ENCODE results near the gene PDZD2. TPM values are rescaled to one million over a fixed set of nuclear protein-coding genes. Genes with fewer than 3 reads are reported as not detected.

The PDZD2 gene
- total and polyA plus RNA-seq, 2 donors (not counting 3 experiments of a cell fraction or from before 2014, with no cell fraction given): 0.66 to 6.9 TPM

DNA sequence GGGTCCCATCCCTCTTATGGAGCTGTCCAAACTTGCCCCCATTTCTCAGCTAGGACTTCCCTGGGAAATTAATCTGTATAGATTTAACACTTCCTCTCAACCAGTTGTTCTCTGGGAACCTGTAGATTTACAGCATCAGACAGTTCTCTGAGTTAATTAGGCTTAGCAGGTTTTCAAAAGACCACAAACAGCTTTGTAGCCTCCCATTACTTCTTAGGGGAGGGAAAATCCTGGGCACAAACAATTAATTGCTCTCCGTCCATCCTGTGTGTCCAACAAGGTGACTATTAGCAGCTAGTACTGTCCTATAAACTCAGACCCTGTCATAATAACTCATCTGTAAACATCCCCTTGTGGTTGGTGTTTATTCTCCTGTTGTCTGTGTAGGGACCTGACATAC, 337.2 kb downstream of the PDZD2 start:
- Histone ChIP-seq H3K27me3 (ENCODE audit: control insufficient read depth in 2 of 2, insufficient read depth in 2 of 2, low read length in 2 of 2) (no peaks in the 10 kb centered on the region), H3K4me2 (ENCODE audit: insufficient read depth, low read length) (no peak overlapping the region), H4K20me1 (replicated peaks; ENCODE audit: control insufficient read depth, extremely low read depth, insufficient read depth, low read length) (no peaks in the 10 kb centered on the region), H3K4me1 (ENCODE audit: control insufficient read depth, extremely low read depth, insufficient read depth, low read length) (no peaks in the 10 kb centered on the region), H3K9me3 (replicated peaks; ENCODE audit: control insufficient read depth, insufficient read depth, low read length) (no peaks in the 10 kb centered on the region), H3K36me3 (ENCODE audit: control insufficient read depth in 2 of 2, extremely low read depth in 1 of 2, insufficient read depth in 2 of 2, low read length in 2 of 2) (no peaks in the 10 kb centered on the region), H3K79me2 (ENCODE audit: control insufficient read depth, insufficient read depth, low read length) (no peaks in the 10 kb centered on the region), H3K4me3 (replicated peaks in 1 of 3; ENCODE audit: insufficient read depth in 1 of 3, low read depth in 1 of 3, low read length in 3 of 3) (no peak overlapping the region), H3K9me1 (replicated peaks; ENCODE audit: control insufficient read depth, extremely low read depth, insufficient read depth, low read length) (no peaks in the 10 kb centered on the region), H3K27ac (ENCODE audit: insufficient read depth, low read depth, low read length) (no peak overlapping the region), H3K9ac (replicated peaks; ENCODE audit: extremely low read depth, insufficient read depth, low read length) (no peak overlapping the region), H2AFZ (ENCODE audit: low read depth, low read length) (no peak overlapping the region)
- BruUV-seq (replicated peaks): no TSS peak
- intact Hi-C loops (cut with micrococcal nuclease): no loop called here
- DNase-seq (ENCODE audit: low read depth, low spot score) (no peak), FAIRE-seq (no peak)
- TF ChIP-seq GATA2 (IDR thresholded peaks at IDR 0.05; ENCODE audit: insufficient read depth, insufficient read length, low read depth, low read length): no peak
- no peak for TF ChIP-seq CTCF (IDR thresholded peaks at IDR 0.05; ENCODE audit: extremely low read depth in 1 of 2, insufficient read depth in 1 of 2, low read depth in 1 of 2, low read length in 2 of 2)
- dilution Hi-C loops (cut with MboI; ENCODE audit: extremely low pct_ligation_motif_present, low sequenced_read_pairs): no loop called here
- ChIA-PET CTCF (no interaction called here), POLR2A (no interaction called here)

DNA sequence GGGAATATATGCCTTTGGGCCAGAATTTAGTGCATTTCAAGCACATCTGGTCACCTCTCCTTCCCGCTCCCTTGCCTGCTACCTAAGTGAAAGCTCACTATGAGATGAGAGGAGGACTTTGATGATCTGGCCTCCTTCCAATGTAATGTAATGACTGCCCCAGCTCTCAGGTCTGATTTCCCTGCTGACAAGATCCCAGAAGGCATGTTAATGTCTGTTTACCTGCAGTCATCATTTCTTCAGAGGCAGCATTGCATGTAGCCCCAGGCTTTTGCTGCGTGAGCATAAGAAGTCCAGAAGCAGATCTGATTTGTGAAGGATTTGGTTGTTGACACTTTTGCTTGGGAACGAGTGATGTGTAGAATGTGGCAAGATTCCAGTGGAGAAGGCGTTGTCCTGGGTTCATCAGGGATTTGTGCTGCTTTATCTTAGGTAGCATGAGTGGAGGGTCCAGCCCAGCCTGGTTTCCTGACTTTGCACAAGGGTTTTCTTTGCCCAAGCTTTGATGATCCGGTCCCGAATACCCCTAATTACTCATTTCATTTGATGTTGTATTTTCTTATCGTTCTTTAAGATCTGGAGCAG, 342.5 kb downstream of the PDZD2 start:
- no peak overlapping the region for H3K4me2 ChIP-seq (ENCODE audit: insufficient read depth, low read length)
- dilution Hi-C loops (cut with MboI; ENCODE audit: extremely low pct_ligation_motif_present, low sequenced_read_pairs): no loop called here

More for the DNA sequence above, 342.5 kb downstream of the PDZD2 start:
- Histone ChIP-seq H3K9me1 (replicated peaks; ENCODE audit: control insufficient read depth, extremely low read depth, insufficient read depth, low read length) (no peaks in the 10 kb centered on the region), H3K9me3 (replicated peaks; ENCODE audit: control insufficient read depth, insufficient read depth, low read length) (no peaks in the 10 kb centered on the region), H2AFZ (ENCODE audit: low read depth, low read length) (no peak overlapping the region), H3K27me3 (ENCODE audit: control insufficient read depth in 2 of 2, insufficient read depth in 2 of 2, low read length in 2 of 2) (no peaks in the 10 kb centered on the region), H3K9ac (replicated peaks; ENCODE audit: extremely low read depth, insufficient read depth, low read length) (no peak overlapping the region), H3K27ac (ENCODE audit: insufficient read depth, low read depth, low read length) (no peak overlapping the region), H4K20me1 (replicated peaks; ENCODE audit: control insufficient read depth, extremely low read depth, insufficient read depth, low read length) (no peaks in the 10 kb centered on the region), H3K36me3 (ENCODE audit: control insufficient read depth in 2 of 2, extremely low read depth in 1 of 2, insufficient read depth in 2 of 2, low read length in 2 of 2) (no peaks in the 10 kb centered on the region), H3K4me1 (ENCODE audit: control insufficient read depth, extremely low read depth, insufficient read depth, low read length) (no peaks in the 10 kb centered on the region), H3K4me3 (replicated peaks in 1 of 3; ENCODE audit: insufficient read depth in 1 of 3, low read depth in 1 of 3, low read length in 3 of 3) (no peak overlapping the region), H3K79me2 (ENCODE audit: control insufficient read depth, insufficient read depth, low read length) (no peaks in the 10 kb centered on the region)
- TF ChIP-seq MYC (IDR thresholded peaks at IDR 0.05; ENCODE audit: low read depth, low read length) (no peak), FOS (IDR thresholded peaks at IDR 0.05; ENCODE audit: borderline replicate concordance, insufficient read depth, low read length) (no peak), CTCF (IDR thresholded peaks at IDR 0.05; ENCODE audit: extremely low read depth in 1 of 2, insufficient read depth in 1 of 2, low read depth in 1 of 2, low read length in 2 of 2) (no peak)
- TF ChIP-seq, protein P1, sequence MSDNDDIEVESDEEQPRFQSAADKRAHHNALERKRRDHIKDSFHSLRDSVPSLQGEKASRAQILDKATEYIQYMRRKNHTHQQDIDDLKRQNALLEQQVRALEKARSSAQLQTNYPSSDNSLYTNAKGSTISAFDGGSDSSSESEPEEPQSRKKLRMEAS (IDR thresholded peaks at IDR 0.05; ENCODE audit: insufficient read depth, insufficient read length): no peak
- FAIRE-seq: no peak
- no TSS peak for BruUV-seq (replicated peaks)
- CTCF ChIA-PET: no interaction called here
- POLR2A ChIA-PET: no interaction called here
- DNase-seq (ENCODE audit: low read depth, low spot score): no peak
- intact Hi-C loops (cut with micrococcal nuclease): loop anchor here (5.0 kb wide), 1 partner anchor 376 kb away; no protein-coding TSS in a partner anchor

Data from endothelial cell of umbilical vein (primary cell).